Stimulated activated CD4-positive, alpha-beta T cell treated with anti-CD3 and anti-CD28 coated beads, Interleukin-2, amount 100 ng/mL, for 24 hours (primary cell): Measurements from ENCODE around the gene FBXO34.
"Not testable (repeated sequence)": the region's sequence is repeated elsewhere in the genome, so short reads cannot be mapped to it uniquely, and the experiment has no call there.

Experiments
- DNase-seq, 2 donors: peaks; one replicate each; pipeline ENCODE4 v3.0.0-alpha.2; 2020

FBXO34 gene

DNA sequence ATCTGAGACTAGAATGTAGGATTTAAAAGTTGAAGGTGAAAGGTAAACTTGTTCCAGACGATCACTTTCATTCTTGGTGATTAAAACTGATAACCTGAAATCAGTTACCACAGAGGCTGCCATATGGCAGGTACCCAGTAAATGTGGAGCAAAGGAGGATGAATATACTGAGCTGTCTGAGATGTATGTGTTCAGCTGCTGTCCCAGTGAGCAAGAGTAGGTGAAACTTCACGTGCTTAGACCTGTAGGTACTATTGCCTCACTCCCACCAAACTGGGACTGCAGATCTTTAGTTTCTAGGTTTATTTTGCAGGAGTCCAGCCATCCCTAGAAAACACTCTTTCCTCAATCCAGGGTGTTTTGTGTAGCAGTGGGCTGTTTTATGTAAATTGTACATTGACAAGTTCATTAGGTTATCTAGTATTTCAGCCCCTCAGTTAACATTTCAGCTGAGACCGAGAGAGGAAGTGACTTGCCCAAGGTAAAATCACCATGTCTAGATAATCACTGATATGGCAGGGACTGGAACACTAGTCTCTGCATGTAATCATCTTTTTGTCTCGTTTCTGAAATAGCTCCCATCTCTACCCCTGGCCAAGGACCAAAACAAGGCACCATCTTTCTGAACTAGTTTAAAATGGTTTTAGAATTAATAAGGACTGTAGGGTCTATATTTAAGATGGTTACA is 77.7 kb downstream of the FBXO34 start:
- no peak for DNase-seq

DNA sequence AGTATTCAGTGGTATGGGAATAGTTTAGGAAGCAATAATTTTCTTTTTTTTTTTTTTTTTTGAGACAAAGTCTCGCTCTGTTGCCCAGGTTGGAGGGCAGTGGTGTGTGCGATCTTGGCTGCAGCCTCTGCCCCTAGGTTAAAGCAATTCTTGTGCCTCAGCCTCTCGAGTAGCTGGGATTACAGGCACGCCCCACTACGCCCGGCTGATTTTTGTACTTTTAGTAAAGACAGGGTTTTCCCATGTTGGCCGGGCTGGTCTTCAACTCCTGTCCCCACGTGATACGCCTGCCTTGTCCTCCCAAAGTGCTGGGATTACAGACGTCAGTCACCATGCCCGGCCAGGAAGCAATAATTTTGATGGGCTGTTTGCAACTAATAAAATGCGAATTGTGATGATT is 78.3 kb downstream of the FBXO34 start:
- DNase-seq = no peak

DNA sequence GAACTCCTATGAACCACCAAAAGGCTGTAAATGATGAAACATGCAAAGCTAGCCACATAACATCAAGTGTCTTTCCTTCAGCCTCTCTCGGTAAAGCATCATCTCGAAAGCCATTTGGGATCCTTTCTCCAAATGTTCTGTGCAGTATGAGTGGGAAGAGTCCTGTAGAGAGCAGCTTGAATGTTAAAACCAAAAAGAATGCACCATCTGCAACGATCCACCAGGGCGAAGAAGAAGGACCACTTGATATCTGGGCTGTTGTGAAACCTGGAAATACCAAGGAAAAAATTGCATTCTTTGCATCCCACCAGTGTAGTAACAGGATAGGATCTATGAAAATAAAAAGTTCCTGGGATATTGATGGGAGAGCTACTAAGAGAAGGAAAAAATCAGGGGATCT is 79.2 kb downstream of the FBXO34 start:
- DNase-seq = no peak

DNA sequence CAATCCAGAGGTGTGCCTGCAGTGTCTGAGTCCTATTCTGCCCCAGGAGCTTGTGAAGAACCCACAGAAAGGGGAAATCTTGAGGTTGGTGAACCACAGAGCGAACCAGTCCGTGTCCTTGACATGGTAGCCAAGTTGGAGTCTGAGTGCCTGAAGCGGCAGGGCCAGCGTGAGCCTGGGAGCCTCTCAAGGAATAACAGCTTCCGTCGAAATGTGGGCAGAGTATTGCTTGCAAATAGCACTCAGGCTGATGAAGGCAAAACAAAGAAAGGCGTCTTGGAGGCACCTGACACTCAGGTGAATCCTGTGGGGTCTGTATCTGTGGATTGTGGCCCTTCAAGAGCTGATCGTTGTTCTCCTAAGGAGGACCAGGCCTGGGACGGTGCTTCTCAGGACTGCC is 79.9 kb downstream of the FBXO34 start:
- DNase-seq = no peak

DNA sequence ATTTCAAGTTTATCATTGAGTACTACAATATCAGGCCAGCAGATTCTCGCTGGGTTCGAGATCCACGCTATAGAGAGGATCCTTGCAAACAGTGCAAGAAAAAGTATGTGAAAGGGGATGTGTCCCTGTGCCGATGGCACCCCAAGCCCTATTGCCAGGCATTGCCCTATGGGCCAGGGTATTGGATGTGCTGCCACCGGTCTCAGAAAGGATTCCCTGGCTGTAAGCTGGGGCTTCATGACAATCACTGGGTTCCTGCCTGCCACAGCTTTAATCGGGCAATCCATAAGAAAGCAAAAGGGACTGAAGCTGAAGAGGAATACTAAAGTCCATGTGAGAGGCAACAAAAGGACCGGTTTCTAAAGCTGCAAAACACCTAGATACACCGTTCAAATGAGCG is 81.0 kb downstream of the FBXO34 start:
- no peak for DNase-seq

DNA sequence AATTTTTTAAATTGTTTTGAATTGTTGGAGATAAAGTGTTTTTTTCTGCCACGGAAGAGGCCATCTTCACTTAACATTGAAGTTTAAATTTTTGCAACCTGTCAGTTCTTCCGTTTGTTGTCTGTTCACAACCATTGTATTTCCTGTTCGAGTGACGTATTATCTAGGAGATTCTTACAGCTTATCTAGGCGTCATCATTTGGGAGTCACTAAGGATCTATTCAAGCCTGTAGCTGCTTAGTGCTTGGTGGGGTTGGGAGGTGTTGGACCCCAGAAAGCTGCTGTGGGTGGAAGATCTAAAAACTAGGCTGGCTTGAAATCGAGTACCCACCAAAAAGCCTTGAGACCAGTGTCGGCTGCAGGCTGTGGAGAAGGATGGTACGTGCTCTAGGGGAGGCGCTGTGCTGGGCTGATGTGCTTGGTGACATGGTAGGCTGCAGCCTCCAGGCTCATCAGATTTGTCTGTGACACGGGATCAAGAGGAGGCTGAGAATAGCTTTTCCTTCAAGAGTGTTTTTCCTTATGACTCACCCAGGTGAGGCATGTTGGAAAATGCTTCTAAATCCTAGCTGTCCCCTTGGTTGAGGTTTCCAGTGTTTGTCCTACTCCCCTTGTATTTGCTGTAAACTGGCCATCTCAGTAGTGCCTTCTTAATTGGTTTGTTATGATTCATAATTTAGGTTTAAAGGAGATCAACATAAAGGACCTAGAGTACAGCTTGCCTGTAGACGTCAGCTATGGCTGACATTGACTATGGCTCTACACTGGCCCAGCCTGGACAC is 82.7 kb downstream of the FBXO34 start:
- DNase-seq = no peak

DNA sequence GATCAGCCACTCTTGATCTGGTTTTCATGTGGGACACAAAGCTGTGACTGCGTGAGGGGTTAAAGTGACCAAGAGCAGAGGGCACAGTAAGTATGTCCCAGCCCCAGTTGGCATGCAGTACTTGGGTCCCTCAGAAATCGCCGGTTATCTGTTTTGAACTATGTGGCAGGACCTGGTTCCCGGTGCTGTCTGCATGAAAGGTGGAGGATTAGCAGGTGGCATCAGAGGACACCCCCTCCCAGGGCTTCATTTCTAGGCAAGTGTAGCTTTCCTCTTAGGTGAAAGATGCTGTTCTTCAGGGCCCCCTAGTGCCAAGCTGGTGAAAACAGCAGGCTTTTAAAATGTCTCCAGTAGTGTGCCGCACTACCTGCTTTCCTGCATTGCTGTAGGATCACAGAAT is 83.3 kb downstream of the FBXO34 start:
- DNase-seq = peak; percentile 47 to 68

DNA sequence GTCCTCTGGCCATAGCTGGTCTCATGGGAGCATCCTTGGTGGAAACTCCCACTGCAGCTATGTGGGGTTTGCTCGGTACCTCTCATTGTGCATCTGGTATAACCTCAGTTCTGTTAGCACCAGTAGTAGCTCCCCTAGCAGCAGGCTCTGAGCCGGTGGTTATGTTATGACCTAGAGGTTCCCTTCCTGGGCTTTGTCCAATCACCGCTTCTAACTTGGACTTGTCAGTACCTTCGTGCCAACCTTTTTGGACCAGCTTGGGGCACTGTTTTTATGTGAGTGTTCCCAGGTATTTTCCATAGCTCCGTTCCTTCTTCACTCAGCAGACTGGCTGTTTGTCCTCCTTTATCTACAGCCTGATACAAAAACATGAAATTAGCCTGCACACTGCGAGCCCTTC is 84.7 kb downstream of the FBXO34 start:
- DNase-seq = no peak

DNA sequence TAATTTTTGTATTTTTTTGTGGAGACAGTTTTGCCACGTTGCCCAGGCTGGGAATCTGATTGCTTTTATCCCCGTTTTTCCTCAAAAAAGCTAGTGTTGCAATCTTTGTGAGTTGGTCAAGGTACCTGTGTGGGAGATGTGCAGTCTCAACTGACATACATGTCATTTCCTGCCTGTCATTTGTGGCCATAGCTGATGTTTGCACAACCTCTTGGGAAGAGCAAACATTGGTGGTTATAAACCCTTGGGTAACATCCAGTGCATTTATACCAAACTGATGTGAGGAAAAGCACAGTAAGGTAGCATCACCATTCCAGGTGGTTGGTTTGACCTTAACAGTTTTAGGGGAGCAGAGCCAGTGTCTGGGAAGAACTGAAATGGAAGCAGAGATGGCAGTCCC is 85.7 kb downstream of the FBXO34 start:
- no peak for DNase-seq

DNA sequence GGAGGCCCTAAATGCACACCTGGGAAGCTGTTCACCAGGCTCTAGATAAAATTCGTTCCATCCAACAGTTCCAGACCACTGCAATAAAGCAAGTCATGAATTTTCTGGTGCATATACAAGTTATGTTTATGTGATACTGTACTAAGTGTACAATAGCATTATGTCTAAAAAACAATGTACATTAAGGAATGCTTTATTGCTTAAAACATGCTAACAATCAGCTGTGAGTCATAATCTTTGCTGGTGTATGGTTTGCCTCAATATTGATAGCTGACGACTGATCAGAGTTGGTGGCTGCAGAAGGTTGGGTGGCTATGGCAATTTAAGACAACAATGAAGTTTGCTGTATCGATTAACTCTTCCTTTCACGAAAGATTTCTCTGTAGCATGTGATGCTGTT is 88.1 kb downstream of the FBXO34 start:
- DNase-seq = no peak

DNA sequence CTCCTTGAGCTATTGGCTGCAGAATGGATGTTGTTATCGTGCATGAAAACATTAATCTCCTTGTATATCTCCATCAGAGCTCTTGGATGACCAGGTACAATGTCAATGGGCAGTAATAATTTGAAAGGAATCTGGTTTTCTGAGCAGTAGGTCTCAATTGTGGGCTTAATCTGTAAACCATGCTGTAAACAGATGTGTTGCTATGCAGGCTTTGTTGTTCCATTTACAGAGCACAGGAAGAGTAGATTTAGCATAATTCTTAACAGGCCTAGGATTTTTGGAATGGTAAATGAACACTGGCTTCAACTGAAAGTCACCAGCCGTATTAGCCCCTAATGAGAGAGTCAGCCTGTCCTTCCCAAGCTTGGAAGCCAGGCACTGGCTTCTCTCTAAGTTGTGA is 90.0 kb downstream of the FBXO34 start:
- no peak for DNase-seq

DNA sequence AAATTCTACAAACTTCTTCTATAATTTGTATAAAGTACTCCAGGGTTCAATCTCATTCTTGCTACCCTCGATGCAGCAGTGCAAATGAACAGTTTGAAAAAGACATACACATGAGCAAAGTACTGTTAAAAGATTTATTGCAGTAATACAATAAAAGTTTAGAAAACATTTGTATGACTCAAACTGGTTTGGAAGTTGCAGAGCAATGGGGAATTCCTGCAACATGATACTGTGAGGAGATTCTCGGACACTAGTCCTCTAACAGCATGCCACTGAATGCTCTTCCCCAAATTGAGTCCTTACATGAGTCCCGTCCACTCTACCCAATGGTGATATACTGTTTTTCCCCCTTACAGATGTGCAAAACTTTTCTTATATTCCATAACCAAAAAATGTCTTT is 95.0 kb downstream of the FBXO34 start:
- DNase-seq = no peak

DNA sequence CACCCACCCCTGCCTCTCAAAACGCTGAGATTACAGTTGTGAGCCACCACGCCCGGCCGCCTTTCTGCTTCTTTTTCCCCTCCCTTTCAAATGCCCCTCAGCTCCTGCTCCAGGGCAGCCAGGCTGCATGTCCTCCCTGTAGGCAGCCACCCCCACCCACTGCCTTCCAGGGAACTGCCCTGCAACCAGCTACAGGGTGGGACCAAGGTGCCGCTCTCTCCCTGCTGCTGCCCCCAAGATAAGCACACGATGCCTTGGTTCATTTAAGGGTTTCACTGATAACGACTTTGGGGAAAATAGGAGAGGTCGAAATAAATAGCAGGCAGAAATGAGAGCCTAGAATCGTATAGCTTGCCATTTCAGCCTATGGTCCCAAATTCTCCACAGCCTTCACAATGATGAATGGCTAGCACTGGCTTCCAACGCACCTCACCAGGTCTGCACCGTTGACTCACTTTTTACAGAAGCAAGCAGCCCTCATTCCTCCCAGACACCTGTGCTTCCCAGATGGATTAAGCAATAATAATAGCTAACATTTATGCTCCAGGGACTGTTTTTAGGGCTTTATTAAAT is 99.7 kb downstream of the FBXO34 start:
- no peak for DNase-seq

DNA sequence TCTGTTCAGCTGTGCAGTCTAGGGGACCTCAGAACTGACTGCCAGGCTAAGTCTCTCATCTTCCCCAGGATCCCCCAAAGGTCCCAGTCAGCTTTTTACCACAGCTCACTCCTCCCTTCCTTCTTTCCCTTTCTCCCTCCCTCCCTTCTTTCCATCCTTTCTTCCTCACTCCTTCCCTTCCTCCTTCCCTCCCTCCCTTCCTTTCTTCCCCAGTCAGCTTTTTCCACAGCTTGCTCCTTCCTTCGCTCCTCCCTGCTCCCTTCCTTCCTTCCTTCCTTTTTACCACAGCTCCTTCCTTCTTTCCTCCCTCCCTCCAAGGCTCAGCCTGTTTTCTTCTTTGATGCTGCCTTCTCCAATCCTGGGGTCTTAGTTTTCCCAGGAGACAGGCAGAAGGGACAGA is 101.2 kb downstream of the FBXO34 start:
- no peak for DNase-seq

DNA sequence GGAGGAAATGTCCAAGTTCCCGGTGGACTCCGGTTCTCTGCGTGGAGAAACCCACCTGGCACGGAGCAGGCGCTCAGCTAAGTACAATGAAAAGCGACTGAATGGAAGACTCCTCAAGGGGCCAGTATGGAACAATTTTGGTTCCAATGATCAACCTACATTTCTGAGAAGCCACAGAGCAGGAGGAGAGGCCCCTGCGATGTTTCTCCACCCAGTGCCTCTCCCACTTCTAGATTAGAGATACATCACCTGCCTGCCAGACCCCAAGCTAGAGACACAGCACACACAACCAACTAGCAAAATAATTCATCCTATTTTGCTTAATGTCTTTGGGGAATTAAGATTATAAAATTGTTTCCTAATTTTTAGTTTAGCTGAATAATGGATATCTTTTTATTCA is 101.6 kb downstream of the FBXO34 start:
- no peak for DNase-seq

DNA sequence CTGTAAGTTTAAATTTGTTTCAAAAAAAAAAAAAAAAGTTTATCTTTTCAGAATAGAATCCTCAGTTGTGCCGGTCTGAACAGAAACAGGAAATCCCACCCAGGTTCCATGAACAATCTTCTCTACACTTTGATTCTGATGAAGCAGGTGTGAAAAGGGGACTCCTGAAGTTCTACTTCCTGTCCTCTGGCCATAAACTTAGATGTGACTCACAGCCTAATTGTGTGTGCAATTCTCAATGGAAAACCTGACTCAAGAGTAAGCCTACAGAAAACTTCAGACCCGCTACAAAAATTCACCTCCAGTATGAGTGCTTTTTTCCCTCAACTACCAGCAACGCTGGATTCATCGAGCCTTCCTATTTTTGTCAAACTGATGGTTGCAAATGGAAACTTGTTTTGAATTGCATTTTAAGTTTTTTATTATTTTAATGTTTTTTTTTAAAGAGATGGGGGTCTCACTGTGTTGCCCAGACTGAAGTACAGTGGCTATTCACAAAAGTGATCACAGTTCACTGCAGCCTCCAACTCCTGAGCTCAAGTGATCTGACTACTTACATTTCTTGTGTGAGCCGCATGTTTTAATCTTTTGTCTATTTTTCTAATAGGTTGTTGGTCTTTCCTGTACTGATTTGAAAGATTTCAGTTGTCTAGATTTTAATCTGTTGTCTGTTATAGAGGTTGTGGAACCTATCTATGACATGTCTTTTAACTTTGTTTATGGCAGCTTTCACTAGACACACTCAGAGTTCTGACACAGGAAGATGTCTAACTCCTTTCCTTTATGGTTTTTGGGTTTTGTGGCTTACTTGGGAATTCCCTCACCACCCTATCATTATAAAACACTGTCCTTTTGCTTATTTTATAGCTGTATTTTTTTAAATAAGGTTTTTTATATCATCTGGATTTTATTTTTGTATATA is 102.8 kb downstream of the FBXO34 start:
- DNase-seq = peak in 1 of 2 donors; percentile 44

DNA sequence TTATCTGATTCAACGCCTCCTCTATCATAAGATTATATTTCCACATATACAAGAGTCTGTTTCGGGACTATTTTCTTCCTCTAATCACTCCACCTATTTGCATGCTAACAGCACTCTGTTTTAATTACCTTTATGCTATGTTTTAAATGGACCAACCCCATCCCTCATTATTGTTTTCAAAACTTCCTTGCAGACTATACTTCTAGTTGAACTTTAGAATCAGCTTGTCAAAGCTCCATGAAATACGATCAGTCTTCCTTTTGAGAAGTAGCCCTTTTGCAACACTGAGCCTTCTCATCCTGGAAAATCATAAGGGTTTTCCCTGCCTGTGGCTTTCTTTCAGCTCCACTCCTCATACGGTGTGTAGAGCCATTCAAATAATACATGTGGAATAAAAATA is 103.5 kb downstream of the FBXO34 start:
- no peak for DNase-seq

DNA sequence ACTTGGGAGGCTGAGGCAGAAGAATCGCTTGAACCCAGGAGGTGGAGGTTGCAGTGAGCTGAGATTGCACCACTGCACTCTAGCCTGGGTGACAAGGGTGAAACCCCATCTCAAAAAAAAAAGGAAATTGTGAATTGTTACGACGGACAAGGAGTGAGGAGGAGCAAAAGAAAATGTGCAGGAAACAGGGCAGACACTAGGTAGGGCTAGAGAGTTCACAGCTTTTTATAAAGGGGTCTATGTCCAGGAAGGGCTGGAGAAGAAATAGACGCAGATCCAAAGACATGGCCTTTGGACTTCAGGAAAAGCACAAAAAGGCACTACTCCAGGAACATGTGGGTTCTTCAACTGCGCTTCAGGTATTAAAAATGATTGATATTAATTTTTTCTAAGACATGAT is 106.0 kb downstream of the FBXO34 start:
- no peak for DNase-seq

DNA sequence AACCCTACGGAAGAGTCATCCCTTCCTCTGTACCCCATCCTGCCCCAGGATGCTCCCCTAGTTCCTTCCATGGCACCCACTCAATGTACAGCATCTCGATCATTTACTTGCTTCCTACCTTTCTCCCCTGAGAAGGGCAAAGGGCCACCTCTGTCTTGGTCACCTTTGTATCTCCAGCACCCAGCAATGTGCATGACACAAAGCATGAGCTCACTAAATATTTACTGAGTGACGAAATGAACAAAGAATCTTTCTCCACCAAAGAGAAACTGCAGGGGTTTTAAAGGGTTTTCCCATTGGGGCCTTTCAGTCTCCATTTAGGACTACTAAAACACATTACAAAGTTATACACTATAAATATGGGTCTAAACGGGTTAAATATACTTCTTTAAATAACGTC is 109.8 kb downstream of the FBXO34 start:
- no peak for DNase-seq

DNA sequence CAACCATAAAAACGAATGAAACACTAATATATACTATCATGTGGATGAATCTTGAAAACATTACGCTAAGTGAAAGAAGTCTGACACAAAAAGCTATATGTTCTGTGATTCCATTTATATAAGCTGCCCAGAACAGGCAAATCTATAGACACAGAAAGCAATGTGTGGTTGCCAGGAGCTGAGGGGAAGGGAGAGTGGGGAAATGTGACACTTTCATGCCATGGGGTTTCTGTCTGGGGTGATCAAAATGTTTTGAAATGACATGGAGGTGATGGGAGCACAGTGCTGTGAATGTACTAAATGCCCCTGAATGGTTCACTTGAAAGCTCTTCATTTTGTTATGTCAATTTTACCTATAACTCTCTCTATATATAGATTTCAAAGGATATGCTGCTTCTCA is 110.3 kb downstream of the FBXO34 start:
- DNase-seq = no peak

DNA sequence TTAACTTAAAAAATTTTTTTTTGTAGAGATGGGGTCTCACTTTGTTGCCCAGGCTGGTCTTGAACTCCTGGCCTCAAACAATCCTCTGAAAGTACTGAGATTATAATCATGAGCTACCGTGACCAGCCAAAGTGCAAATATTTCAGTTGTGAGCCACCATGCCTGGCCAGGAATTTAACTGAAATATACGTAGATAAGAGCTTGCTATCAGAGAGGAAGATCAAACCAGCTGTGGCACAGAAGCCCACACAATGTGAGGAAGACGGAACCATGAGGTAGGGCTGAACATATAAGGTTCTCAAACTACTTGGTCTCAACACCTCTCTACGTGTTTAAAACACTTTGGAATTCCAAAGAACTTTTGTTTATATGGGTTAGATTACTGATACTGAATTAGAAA is 111.3 kb downstream of the FBXO34 start:
- no peak for DNase-seq

DNA sequence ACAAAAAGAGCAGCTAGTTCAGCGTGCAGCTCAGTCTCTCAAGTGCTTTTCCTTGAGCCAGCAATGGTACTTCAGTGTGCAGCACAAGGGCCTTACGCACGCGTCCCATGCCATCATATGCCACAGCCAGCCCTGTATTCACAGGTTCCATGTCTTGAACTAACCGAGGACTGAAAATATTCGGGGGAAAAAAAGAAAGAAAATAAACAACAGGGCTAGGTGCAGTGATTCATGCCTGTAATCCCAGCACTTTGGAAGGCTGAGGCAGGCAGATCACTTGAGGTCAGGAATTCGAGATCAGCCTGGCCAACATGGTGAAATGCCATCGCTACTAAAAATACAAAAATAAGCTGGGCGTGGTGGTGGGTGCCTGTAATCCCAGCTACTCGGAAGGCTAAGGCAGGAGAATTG is 111.8 kb downstream of the FBXO34 start:
- not testable (repeated sequence) for DNase-seq

DNA sequence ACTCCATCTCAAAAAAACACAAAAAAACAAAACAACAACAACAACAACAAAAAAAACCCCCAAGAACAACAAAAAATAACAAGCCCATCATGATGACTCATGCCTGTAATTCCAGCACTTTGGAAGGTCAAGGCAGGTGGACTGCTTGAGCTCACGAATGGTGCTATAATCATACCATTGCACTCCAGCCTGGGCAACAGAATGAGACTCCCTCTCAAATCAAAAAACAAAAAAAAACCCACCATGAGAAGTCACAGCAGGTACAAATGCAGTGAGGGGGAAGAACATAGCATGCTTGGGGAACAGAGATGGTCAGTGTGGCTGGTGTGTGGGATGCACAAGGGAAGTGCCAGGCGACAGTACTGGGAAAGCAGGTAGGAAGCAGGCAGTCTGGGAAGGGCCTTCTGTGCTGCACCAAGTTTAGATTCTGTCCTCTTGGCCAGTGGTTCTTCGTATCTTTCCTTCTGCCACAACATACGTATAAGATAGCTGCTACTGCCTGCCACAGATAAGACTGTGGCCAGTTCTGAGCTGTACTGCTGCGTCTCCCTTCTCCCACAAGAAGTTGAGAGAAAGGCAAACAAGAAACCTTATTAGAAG is 112.4 kb downstream of the FBXO34 start:
- DNase-seq = no peak
